Omental fat pad (tissue), 4 donors: ENCODE data around the gene HDDC3. TPM values are rescaled to one million over a fixed set of nuclear protein-coding genes. Genes with fewer than 3 reads are reported as not detected.
A peak's percentile ranks its signal among the peaks of the same experiment; 100 is the strongest.

ENCODE experiments used
- ATAC-seq: fragments of 150-250 bp; one replicate; pipeline ENCODE4 v1.9.1; 2016; ENCODE audit warnings: mild to moderate bottlenecking, moderate library complexity; ENCODE audit not compliant: low FRiP score
- DNase-seq: peaks from one replicate; pipeline ENCODE4 v3.0.0-alpha.2; 2019; ENCODE audit warnings: low spot score
- CTCF ChIP-seq, 3 donors: fragments of 450-650 bp; IDR thresholded peaks; one replicate each; pipeline ENCODE4 v1.5.1; 2016 to 2017; ENCODE audit warnings: antibody characterized with exemption in 3 of 3, mild to moderate bottlenecking in 3 of 3, moderate library complexity in 2 of 3
- total RNA-seq, 4 donors: library from RNA; depleted of rRNA; stranded (reverse); fragments of >200 nt; gene quantifications; one replicate each; pipeline ENCODE4 v1.1.0, GENCODE V29; 2016

The HDDC3 gene
- total RNA-seq, 4 donors from 2014 or later, result 11.2 to 27.3 (median 18.0) TPM

- ATAC-seq (no peak), DNase-seq (no peak)
- no peak for TF ChIP-seq CTCF (IDR thresholded peaks at IDR 0.05)
Measured at GRCh38 chr15:90889736-90890456, 42.5 kb downstream of the HDDC3 start.

- DNase-seq (no peak), ATAC-seq (no peak)
- no peak for TF ChIP-seq CTCF (IDR thresholded peaks at IDR 0.05)
Measured at GRCh38 chr15:90889313-90889730, 43.0 kb downstream of the HDDC3 start.

GRCh38 chr15:90887037-90887481 is 45.3 kb downstream of the HDDC3 start:
- DNase-seq (no peak), ATAC-seq (no peak)
- no peak for TF ChIP-seq CTCF (IDR thresholded peaks at IDR 0.05)

- no peak for TF ChIP-seq CTCF (IDR thresholded peaks at IDR 0.05)
- DNase-seq, result no peak
- ATAC-seq, result no peak
Measured at GRCh38 chr15:90886291-90886614, 46.1 kb downstream of the HDDC3 start.

GRCh38 chr15:90885432-90886290 is 46.7 kb downstream of the HDDC3 start:
- ATAC-seq, result peak; percentile 55
- DNase-seq, result peak; percentile 79
- TF ChIP-seq CTCF (IDR thresholded peaks at IDR 0.05), result peak in 2 of 3 donors; percentile 76 to 91

- DNase-seq (no peak), ATAC-seq (no peak)
Measured at GRCh38 chr15:90884719-90885431, 47.5 kb downstream of the HDDC3 start.

More at GRCh38 chr15:90884719-90885431, 47.5 kb downstream of the HDDC3 start:
- no peak for TF ChIP-seq CTCF (IDR thresholded peaks at IDR 0.05)
